Naive thymus-derived CD4-positive, alpha-beta T cell (primary cell): ENCODE measurements around the gene CDCP1. TPM values are rescaled to one million over a fixed set of nuclear protein-coding genes. Genes with fewer than 3 reads are reported as not detected.

Experiments used
- ATAC-seq: fragments of 150-1000 bp; cut with Tn5 transposase; 2 replicates; pipeline ENCODE4 v1.10.0; 2021; ENCODE audit warnings: mild to moderate bottlenecking, moderate library complexity
- CTCF ChIA-PET: fragments of 350-600 bp; sonication (Branson Sonifier 250); formaldehyde crosslinking; loops from one replicate; lab custom pipeline; 2021; ENCODE audit warnings: antibody characterized with exemption; lab: Charles Lee
- POLR2A ChIA-PET: fragments of 350-600 bp; sonication (Branson Sonifier 250); formaldehyde crosslinking; loops from one replicate; lab custom pipeline; 2021; ENCODE audit warnings: antibody characterized with exemption, inconsistent platforms; lab: Charles Lee
- DNase-seq, 9 donors: peaks; one replicate each; pipeline versions ENCODE4 v3.0.0 to v3.0.0-alpha.2; 2020 to 2022; ENCODE audit warnings: mixed read lengths in 1 of 9
- H3K27ac ChIP-seq: one replicate; pipeline ENCODE4 v1.7.0; 2013; ENCODE audit warnings: mild to moderate bottlenecking, low read depth, low read length, moderate library complexity
- H3K27me3 ChIP-seq, 2 donors: one replicate each; pipeline ENCODE4 v1.7.0; 2013; ENCODE audit warnings: low read length in 2 of 2, mild to moderate bottlenecking in 2 of 2, moderate library complexity in 2 of 2; ENCODE audit not compliant: control insufficient read depth in 2 of 2, insufficient read depth in 2 of 2
- H3K36me3 ChIP-seq, 3 experiments: 1 replicate in 2 of 3; 2 replicates in 1 of 3; pipeline ENCODE4 v1.7.0; 2013; ENCODE audit warnings: low read length in 3 of 3, mild to moderate bottlenecking in 3 of 3, moderate library complexity in 1 of 3; ENCODE audit not compliant: insufficient read depth in 3 of 3, control insufficient read depth in 2 of 3
- H3K4me1 ChIP-seq, 2 donors: one replicate each; pipeline ENCODE4 v1.7.0; 2013; ENCODE audit warnings: low read length in 2 of 2, mild to moderate bottlenecking in 2 of 2, moderate library complexity in 1 of 2; ENCODE audit not compliant: control insufficient read depth in 2 of 2, insufficient read depth in 2 of 2
- H3K4me3 ChIP-seq: 2 replicates; pipeline ENCODE4 v1.7.0; 2013; ENCODE audit warnings: mild to moderate bottlenecking, low read length
- H3K9me3 ChIP-seq, 3 experiments: 1 replicate in 2 of 3; 2 replicates in 1 of 3; pipeline ENCODE4 v1.7.0; 2013; ENCODE audit warnings: low read length in 3 of 3; ENCODE audit not compliant: control insufficient read depth in 2 of 3
- H3K27ac Mint-ChIP-seq, 9 donors: one replicate each; pipeline ENCODE4 v1.8.0; 2020 to 2022; ENCODE audit warnings: mixed read lengths in 9 of 9, mild to moderate bottlenecking in 8 of 9, moderate library complexity in 5 of 9, inconsistent platforms in 2 of 9
- H3K27me3 Mint-ChIP-seq, 5 donors: one replicate each; pipeline ENCODE4 v1.8.0; 2021 to 2022; ENCODE audit warnings: mixed read lengths in 5 of 5, mild to moderate bottlenecking in 1 of 5
- H3K36me3 Mint-ChIP-seq, 5 donors: one replicate each; pipeline ENCODE4 v1.8.0; 2020 to 2022; ENCODE audit warnings: mixed read lengths in 5 of 5, mild to moderate bottlenecking in 3 of 5, inconsistent platforms in 1 of 5
- H3K4me1 Mint-ChIP-seq, 7 donors: one replicate each; pipeline ENCODE4 v1.8.0; 2020 to 2022; ENCODE audit warnings: mixed read lengths in 7 of 7, mild to moderate bottlenecking in 3 of 7, inconsistent platforms in 1 of 7
- H3K4me3 Mint-ChIP-seq, 10 donors: one replicate each; pipeline ENCODE4 v1.8.0; 2020 to 2022; ENCODE audit warnings: mild to moderate bottlenecking in 10 of 10, mixed read lengths in 10 of 10, moderate library complexity in 6 of 10, inconsistent platforms in 2 of 10
- H3K9me3 Mint-ChIP-seq, 11 donors: one replicate each; pipeline ENCODE4 v1.8.0; 2020 to 2022; ENCODE audit warnings: mixed read lengths in 11 of 11, mild to moderate bottlenecking in 4 of 11, inconsistent platforms in 1 of 11, moderate library complexity in 1 of 11
- intact Hi-C, 2 donors: fragments of 100-400 bp; cut with micrococcal nuclease; formaldehyde crosslinking; loops; one replicate each; pipeline ENCODE4 v1.15.1; 2023
- polyA plus RNA-seq, 2 donors: library from polyadenylated mRNA; unstranded; fragments of 300-500 nt; fragmentation: Illumina TruSeq; gene quantifications; one replicate each; pipeline ENCODE4 v1.2.3, GENCODE V29; 2021
- total RNA-seq, 6 experiments: library from RNA in 5 of 6; stranded (reverse) in 5 of 6; gene quantifications; 1 replicate in 5 of 6; 2 replicates in 1 of 6; pipeline ENCODE4 v1.2.3 and lab custom pipeline; 2021 to 2026

The CDCP1 gene
- total and polyA plus RNA-seq, 7 experiments from 2014 or later: 0.05 to 7.2 (median 0.81) TPM

- ChIA-PET CTCF (interaction anchor here (1.8 kb wide), 1 partner anchor 72 kb away, joined by 5 read pairs; no protein-coding TSS in a partner anchor), POLR2A (no interaction called here)
- DNase-seq: no peak
- Mint-ChIP-seq H3K4me1 (peaks cover 3 to 15% (median 7%) of the 10 kb centered on the region in 7 donors), H3K27ac (no peak overlapping the region), H3K36me3 (peaks cover 0 to 10% (median 0%) of the 10 kb centered on the region in 5 donors), H3K4me3 (no peak overlapping the region), H3K27me3 (peaks cover 5 to 32% (median 10%) of the 10 kb centered on the region in 5 donors), H3K9me3 (peaks cover 0 to 4% (median 0%) of the 10 kb centered on the region in 11 donors)
- no peak overlapping the region for H3K27ac ChIP-seq
- no peaks in the 10 kb centered on the region for H3K27me3 ChIP-seq
- intact Hi-C loops: no loop called here
- H3K9me3 ChIP-seq: no peaks in the 10 kb centered on the region
- no peak for ATAC-seq
- H3K4me1 ChIP-seq: no peaks in the 10 kb centered on the region
- H3K36me3 ChIP-seq: no peaks in the 10 kb centered on the region
- H3K4me3 ChIP-seq: no peak overlapping the region
These were observed 10.2 kb downstream of the CDCP1 start for GRCh38 chr3:45135959-45136358.

- ChIA-PET POLR2A (no interaction called here), CTCF (interaction anchor here (1.8 kb wide), 1 partner anchor 73 kb away, joined by 5 read pairs; no protein-coding TSS in a partner anchor)
- peaks cover 3 to 15% (median 7%) of the 10 kb centered on the region in 7 donors for H3K4me1 Mint-ChIP-seq
- no peak overlapping the region for H3K27ac Mint-ChIP-seq
- H3K4me1 ChIP-seq: no peaks in the 10 kb centered on the region
- peaks cover 4 to 25% (median 6%) of the 10 kb centered on the region in 5 donors for H3K27me3 Mint-ChIP-seq
- no peaks in the 10 kb centered on the region for H3K36me3 ChIP-seq
- ATAC-seq (no peak), DNase-seq (no peak)
- no peak overlapping the region for H3K4me3 ChIP-seq
- peaks cover 0 to 4% (median 0%) of the 10 kb centered on the region in 11 donors for H3K9me3 Mint-ChIP-seq
- no peak overlapping the region for H3K27ac ChIP-seq
- no peaks in the 10 kb centered on the region for H3K27me3 ChIP-seq
- no peaks in the 10 kb centered on the region for H3K9me3 ChIP-seq
- intact Hi-C loops: no loop called here
- H3K36me3 Mint-ChIP-seq: peaks cover 0 to 10% (median 0%) of the 10 kb centered on the region in 5 donors
- H3K4me3 Mint-ChIP-seq: no peak overlapping the region
These were observed 11.2 kb downstream of the CDCP1 start for GRCh38 chr3:45134758-45135521.

- H3K4me1 Mint-ChIP-seq: peaks cover 3 to 15% (median 7%) of the 10 kb centered on the region in 7 donors
These were observed 13.5 kb downstream of the CDCP1 start for GRCh38 chr3:45132568-45133211.

GRCh38 chr3:45131201-45131600 is 15.0 kb downstream of the CDCP1 start:
- Histone ChIP-seq H3K27me3 (no peaks in the 10 kb centered on the region), H3K4me3 (no peak overlapping the region), H3K36me3 (no peaks in the 10 kb centered on the region), H3K27ac (no peak overlapping the region), H3K4me1 (no peaks in the 10 kb centered on the region), H3K9me3 (no peaks in the 10 kb centered on the region)
- intact Hi-C loops: no loop called here
- ATAC-seq (no peak), DNase-seq (no peak)
- H3K27ac Mint-ChIP-seq: no peak overlapping the region
- ChIA-PET POLR2A (no interaction called here), CTCF (interaction anchor here (0.7 kb wide), 1 partner anchor 1725 kb away, joined by 3 read pairs; no protein-coding TSS in a partner anchor)
- H3K4me1 Mint-ChIP-seq: peaks cover 3 to 15% (median 10%) of the 10 kb centered on the region in 7 donors
- H3K9me3 Mint-ChIP-seq: peaks cover 0 to 4% (median 0%) of the 10 kb centered on the region in 11 donors
- peaks cover 0 to 10% (median 0%) of the 10 kb centered on the region in 5 donors for H3K36me3 Mint-ChIP-seq
- no peak overlapping the region for H3K4me3 Mint-ChIP-seq
- H3K27me3 Mint-ChIP-seq: peaks cover 0 to 11% (median 6%) of the 10 kb centered on the region in 5 donors

More at GRCh38 chr3:45132568-45133211, 13.5 kb downstream of the CDCP1 start:
- Mint-ChIP-seq H3K27me3 (peaks cover 0 to 17% (median 5%) of the 10 kb centered on the region in 5 donors), H3K4me3 (no peak overlapping the region), H3K36me3 (peaks cover 0 to 10% (median 0%) of the 10 kb centered on the region in 5 donors), H3K9me3 (peaks cover 0 to 4% (median 0%) of the 10 kb centered on the region in 11 donors), H3K27ac (no peak overlapping the region)
- intact Hi-C loops: no loop called here
- H3K9me3 ChIP-seq: no peaks in the 10 kb centered on the region
- no peak overlapping the region for H3K4me3 ChIP-seq
- ChIA-PET CTCF (interaction anchor here (0.8 kb wide), 1 partner anchor 78 kb away, joined by 5 read pairs; no protein-coding TSS in a partner anchor), POLR2A (no interaction called here)
- no peak overlapping the region for H3K27ac ChIP-seq
- no peak for DNase-seq
- H3K4me1 ChIP-seq: no peaks in the 10 kb centered on the region
- ATAC-seq: no peak
- no peaks in the 10 kb centered on the region for H3K36me3 ChIP-seq
- H3K27me3 ChIP-seq: no peaks in the 10 kb centered on the region

GRCh38 chr3:45130476-45130875 is 15.7 kb downstream of the CDCP1 start:
- ATAC-seq (no peak), DNase-seq (no peak)
- Histone ChIP-seq H3K36me3 (no peaks in the 10 kb centered on the region), H3K27ac (no peak overlapping the region), H3K4me1 (no peaks in the 10 kb centered on the region), H3K9me3 (no peaks in the 10 kb centered on the region), H3K27me3 (no peaks in the 10 kb centered on the region), H3K4me3 (no peak overlapping the region)
- H3K9me3 Mint-ChIP-seq: peaks cover 0 to 4% (median 0%) of the 10 kb centered on the region in 11 donors
- ChIA-PET POLR2A (interaction anchor here (0.6 kb wide), 1 partner anchor 41 kb away, joined by 3 read pairs; no protein-coding TSS in a partner anchor), CTCF (interaction anchor here (0.6 kb wide), 1 partner anchor 88 kb away, joined by 3 read pairs; no protein-coding TSS in a partner anchor)
- intact Hi-C loops: no loop called here
- peaks cover 0 to 10% (median 10%) of the 10 kb centered on the region in 5 donors for H3K27me3 Mint-ChIP-seq
- H3K36me3 Mint-ChIP-seq: peaks cover 0 to 10% (median 0%) of the 10 kb centered on the region in 5 donors
- H3K4me1 Mint-ChIP-seq: peaks cover 3 to 15% (median 7%) of the 10 kb centered on the region in 7 donors
- H3K4me3 Mint-ChIP-seq: no peak overlapping the region
- no peak overlapping the region for H3K27ac Mint-ChIP-seq

GRCh38 chr3:45128950-45129349 is 17.2 kb downstream of the CDCP1 start:
- POLR2A ChIA-PET: no interaction called here
- H3K4me3 Mint-ChIP-seq: no peak overlapping the region
- no peak for DNase-seq
- Histone ChIP-seq H3K27me3 (peaks cover 0 to 3% of the 10 kb centered on the region in 2 donors), H3K4me1 (no peaks in the 10 kb centered on the region), H3K9me3 (no peaks in the 10 kb centered on the region), H3K4me3 (no peak overlapping the region), H3K36me3 (no peaks in the 10 kb centered on the region), H3K27ac (no peak overlapping the region)
- CTCF ChIA-PET: no interaction called here
- intact Hi-C loops: no loop called here
- H3K4me1 Mint-ChIP-seq: peaks cover 3 to 17% (median 7%) of the 10 kb centered on the region in 7 donors
- no peaks in the 10 kb centered on the region for H3K9me3 Mint-ChIP-seq
- peaks cover 0 to 17% (median 10%) of the 10 kb centered on the region in 5 donors for H3K27me3 Mint-ChIP-seq
- H3K36me3 Mint-ChIP-seq: peaks cover 0 to 10% (median 0%) of the 10 kb centered on the region in 5 donors
- H3K27ac Mint-ChIP-seq: no peak overlapping the region
- no peak for ATAC-seq
